ENCODE measurements around the gene TBX15.

Gene TBX15

DNA sequence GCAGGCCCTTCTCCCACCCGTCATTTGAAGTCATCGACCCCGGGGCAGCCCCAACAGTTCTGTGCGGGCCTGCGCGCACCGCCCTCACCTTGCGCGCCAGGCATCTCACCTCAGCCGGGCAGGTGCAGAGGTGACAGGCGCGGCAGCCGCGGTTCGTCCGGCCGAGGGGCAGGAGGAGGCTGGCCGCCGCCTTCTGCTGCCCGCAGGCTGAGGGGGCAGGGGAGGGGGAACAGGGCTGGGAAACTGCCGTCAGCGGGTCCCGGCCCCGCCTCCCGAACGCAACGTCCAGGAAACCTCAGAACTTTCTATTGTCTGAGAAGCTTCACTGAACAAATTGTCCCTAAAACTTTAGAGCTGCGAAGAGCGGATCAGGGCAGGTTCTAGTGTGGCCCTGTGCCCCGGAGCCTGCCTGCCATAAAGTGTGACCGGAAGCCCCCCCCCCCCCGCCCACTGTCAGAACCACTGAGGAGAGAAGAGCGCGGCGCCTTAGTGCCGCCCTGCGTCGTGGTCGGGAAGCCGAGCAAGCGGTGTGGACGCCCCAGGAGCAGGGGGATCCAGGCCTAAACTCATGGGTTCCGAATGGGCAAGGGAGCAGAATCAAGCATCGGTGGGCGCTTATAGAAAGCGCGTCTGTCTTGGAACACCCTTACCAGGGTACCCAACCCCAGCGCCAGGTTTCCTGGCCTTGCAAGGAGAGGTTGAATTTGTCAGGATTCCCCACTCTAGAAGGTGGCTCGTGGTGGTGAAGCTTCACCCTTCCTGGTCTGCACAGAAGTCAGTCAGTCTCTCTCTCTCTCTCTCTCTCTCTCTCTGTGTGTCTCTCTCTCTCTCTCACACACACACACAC is 13.3 kb upstream of the TBX15 start:
- no peak for DNase-seq

DNA sequence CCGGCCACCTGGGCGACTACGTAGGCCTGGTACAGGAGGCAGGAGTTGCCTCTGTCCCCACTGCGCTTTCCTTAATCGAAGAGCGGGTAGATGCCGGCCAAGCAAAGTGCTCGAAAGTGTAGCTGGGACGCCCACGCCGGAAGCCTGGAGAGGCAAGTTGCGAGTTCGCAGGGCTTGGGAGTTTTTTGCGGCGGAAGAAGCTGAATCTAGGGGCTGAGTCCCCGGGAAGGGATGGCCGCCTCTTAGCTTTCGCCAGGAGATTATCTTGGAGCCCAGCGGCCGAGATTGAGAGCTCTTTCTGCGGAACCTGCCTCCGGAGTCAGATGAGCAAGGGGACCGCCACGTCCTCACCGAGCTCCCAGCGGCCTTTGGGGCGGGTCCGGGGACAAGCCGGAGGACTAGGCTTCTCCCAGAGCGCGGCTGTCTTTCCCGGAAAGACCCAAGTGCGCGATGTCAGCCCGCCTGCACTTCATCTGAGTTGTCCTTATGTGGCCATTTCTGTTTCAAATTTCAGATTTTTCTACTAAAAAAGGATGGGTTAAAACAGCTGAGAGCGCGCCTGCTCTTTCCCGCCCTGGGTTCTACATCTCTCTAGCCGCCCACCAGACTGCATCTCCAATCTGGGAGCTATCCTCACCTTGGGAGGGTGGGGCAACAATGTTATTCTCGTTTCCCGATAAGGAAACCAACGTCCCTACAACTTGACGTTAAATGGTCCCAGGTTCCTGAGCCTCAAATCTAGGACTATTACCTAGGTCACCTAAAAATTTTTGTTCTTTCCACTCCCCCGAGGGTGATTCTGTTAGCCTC is 12.4 kb upstream of the TBX15 start:
- DNase-seq: peak; percentile 61 to 79 (median 66)

DNA sequence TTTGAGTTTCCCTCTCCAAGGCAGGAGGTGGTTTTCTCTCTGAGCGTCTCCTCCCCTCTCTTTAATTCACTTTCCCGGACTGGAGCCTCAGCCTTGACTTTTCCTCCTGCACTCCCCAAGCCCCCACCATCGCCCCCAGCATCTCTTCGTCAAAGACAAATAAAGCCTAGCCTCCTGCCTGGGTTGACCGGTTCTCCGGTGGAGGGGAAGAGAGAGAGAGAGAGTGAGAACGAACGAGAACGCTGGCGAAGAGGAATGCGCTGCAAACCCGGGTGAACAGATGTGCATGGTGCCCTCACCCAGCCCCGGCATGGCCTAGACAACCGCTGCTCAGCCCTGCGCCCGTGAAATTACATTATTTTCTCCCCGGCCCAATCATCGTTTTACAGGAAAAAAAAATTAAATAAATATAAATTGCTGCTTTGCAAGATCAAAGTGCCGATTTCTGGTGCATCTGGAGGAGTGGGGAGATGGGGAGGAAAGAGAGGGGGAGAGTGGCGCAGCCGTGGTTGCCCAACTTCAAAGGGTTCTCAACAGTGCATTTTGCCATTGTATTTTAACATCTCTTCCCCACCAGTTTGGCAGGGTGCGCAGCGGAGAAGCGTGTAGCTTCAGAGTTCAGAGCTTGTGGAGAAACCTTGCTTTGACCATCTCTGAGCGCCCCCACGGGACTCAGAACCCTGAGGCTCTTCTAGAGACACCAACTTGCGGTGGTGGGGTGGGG is 11.4 kb upstream of the TBX15 start:
- no peak for DNase-seq

GRCh38 chr1:118998171-118998570 is 10.0 kb upstream of the TBX15 start:
- no peak for DNase-seq

GRCh38 chr1:118997225-118997624 is 9.1 kb upstream of the TBX15 start:
- no peak for DNase-seq

DNA sequence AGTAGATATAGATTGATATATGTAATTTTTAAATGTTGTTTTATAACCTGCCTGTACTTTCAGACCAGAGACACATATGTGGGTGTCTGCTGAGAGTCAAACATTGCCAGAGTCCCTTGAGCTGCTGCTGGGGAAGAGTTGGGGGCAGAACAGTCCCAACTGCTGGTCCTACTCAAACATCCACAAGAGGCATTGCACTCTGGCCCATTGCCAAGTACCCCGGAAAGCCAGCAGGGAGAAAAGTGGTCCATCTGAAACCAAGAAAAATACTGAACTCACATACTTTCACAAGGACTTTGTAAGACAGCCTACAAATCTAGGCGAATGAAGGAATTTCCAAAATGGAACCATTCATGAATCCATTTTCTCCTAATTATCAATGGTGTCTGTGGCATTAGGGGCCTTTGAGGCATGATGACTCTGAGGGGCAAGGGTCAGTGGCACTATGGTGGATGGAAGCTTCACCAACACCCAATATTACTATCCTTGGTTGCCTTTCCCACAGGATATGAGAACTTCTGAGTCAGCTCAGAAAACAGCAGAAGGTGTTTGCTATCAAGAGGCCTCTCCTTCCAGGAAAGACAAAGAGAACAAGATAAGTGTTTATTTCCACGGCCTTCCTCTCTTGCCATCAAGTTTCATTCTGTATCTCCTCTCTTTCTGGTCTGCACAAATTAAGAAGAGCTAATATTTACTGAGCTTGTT is 7.3 kb upstream of the TBX15 start:
- DNase-seq: no peak

GRCh38 chr1:118993700-118994026 is 5.5 kb upstream of the TBX15 start:
- no peak for DNase-seq

DNA sequence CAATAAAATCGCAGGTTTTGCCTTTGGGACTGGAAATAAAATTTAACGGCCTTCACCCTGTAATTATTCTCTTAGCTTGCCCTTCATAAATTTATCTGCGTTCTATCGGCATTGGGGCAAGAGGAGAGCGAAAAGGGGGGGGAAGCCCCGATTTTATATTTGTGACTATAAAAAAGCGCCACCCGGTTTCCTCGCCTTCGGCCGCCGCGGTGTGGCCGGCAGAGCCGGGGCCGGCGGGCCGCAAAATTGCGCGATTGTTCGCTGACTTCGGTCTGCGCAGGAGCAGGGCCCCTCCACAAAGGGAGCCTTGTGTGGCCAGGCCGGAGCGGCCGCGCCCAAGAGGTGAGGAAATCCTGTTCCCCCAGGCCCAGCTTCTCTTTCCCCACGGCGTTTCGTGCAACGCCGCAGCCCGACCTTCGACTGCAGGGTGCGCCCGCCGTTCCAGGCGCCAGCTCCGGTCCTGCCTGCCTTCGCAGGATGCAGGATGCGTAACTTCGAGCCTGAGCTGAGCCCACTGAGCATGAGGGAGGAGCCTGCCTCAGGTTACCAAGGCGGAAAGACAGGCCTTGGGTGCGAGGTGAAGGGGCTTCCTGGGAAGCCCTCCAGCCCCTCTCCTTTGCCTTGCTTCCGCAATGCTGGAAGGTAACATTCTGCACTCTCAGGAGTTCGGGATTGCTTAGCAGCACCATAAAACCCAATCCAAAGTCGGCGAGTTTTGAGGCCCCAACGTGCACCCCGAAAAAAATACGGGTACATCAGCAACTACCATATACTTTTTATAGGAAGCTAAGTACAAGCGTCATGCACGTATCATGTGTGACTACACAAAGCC is 4.9 kb upstream of the TBX15 start:
- DNase-seq: no peak

DNA sequence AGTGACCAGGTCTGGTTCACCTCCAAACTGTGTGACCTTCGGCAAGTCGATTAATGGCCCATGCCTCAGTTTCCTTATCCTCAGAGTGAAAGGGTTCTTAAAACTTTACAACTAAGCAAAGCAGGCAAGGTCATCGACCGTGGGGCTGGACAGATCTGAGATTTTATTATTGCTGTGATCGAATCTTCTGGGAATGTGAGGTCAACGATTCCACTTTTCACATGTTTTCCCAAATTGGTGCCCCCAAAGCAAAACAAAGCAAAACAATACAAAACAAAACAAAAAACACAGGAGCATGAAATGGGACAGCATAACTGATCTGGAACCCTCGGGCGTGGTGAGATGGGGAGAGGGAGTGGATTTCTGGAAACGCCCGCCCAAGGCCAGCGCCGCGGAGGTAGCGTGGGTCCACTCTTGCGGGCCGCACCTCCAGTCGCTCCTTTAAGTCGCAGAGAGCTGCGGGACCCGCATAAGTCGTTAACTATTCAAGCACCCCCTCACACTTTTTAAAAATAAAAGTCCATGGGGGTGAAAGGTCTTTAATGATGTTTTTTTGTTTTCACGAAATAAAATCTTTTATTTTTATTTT is 4.2 kb upstream of the TBX15 start:
- DNase-seq: no peak

GRCh38 chr1:118991448-118991847 is 3.3 kb upstream of the TBX15 start:
- no peak for DNase-seq

- DNase-seq: no peak
These were observed 2.5 kb upstream of the TBX15 start for GRCh38 chr1:118990513-118991152.

DNA sequence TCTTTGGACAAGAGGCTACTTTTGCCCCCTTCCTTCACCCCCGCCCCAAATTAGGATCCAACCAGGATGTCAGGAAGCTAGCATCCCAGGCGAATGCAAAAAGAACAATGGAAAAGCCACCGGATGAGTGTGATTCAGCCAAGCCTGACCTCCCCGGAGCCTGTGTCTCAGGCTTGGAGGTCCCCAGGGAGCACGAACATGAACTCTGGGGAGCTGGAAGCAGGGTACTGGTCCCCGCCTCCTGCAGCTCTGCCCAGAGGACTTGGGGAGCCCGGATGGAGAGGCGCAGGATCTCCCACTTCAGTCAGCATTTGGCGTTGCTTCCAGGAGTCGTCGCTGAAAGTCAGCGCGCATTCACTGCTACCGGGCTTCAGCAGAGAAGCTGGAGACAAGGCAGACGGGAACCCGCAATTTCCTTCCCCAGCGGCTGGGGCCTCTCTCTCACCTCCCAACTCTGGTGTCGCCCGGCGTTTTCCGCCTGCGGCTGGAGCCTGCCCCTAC is 1.8 kb upstream of the TBX15 start:
- DNase-seq: no peak

DNA sequence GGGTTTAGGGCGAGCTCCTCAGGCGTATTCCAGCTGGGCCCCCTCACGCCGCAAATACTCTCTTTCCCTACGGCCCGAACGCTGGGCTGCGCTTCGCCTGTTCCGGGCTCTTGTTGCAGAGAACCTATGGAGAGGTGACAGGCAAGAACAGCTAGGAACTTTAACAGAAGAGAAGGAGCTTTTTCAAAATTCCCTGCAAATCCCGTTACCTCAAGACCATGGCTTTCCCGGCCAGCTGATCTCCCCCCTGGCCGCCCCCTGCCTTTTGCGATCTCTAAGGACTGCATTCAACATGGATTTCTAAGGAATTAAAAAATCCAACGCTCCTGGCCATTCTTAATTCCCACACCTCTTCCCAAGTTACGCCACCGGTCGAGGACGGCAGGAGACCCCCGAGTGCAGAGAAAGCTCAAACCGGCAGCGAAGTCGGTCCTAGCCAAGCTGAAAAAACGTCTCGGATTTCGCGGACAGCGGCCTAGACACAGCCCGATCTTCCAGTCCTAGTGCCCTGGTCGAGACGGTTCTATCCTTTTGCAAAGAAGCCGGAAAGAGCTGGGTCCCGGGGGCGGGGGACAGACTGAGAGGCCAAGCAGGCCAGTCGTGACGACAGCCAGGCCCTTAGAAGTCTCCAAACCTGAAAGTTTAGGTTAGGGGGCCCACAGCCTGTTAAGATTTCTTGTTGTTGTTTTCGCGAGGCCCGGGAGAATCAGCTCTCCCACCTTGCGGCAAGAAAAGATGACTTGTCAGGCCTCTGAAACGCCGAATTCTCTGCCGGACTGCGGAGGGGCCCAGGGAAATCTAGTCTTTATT is 1.1 kb upstream of the TBX15 start:
- no peak for DNase-seq

DNA sequence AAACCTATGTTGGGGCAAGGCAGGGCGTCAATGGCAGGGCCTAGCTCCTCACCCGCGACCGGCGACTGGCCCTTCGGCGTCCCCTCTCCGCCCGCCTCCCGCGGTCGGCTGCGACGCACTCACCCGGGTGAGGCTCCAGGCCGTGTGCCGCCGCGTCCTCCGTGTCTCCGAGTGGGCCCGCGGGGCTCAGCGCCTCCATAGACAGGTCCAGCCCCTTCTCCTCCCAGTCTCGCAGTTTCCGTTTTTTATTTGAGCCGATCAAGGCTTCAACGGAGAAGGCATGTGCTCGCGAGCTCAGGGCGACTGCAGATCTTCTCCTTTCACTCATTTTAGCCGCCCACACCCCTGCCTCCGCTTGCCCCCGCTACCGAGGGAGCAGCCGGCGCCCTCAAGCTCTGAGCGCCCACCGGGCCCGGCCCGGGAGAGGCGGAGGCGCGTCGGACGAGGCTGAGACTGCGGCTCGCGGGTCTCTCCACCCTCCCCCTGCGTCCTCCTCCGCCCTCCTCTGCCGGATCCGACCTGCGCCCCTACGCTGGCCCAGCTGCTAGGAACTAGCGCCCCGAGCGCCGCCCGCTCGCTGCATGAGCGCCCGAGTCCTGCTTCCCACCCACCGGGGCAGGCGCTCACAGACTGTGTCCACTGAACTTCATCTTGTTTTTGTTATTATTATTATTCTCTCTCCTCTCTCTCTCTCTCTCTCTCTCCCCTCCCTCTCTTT is 516 bp downstream of the TBX15 start:
- peak; percentile 31 to 44 (median 36) for DNase-seq

- DNase-seq: no peak
These were observed 1.3 kb downstream of the TBX15 start for GRCh38 chr1:118986555-118987467.

DNA sequence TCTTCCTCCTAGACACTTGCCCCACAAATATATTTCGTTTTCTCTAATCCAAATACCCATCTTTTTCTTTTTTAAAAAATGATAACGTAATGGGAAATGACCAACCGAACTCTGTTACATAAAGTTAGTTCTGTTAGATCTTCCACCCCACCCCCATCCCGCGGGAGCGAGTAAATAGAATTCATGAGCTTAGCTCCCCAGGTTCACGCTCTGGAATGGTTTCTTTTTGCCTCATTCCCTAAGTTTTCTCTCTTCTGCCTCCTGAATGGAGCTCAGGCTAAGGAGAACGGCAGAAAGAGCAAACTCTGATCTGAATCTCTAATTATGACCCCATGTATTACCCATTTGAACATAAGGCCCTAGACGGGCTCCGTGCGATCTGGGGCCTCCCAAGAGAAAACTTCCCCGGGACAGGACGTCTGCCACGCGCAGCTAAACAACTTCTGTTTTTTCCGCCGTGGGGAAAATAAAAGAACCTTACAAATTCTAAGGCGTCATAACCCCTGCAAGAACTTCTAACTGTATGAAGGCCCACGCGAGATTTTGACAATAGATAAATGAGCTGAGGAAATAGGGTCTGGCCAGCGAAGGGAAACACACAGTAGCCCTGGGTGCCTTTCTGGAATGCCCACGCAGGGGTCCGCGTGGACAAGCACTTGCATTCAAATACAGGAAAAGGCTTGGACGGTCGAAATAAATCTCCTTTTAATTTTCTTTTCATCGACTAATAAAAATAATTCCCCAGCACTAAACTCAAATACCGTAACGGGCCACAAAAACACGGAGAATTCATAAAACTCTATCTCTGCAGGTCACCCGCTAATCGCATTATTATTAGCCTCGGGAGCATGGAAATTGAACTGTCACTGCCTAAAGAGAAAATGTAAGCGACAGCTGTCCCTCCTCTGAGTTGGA is 2.2 kb downstream of the TBX15 start:
- peak; percentile 49 to 67 (median 62) for DNase-seq
